Naive B cell (primary cell): ENCODE results near the gene EPM2AIP1. TPM values are rescaled to one million over a fixed set of nuclear protein-coding genes. Genes with fewer than 3 reads are reported as not detected.
"Not testable (repeated sequence)": the region's sequence is repeated elsewhere in the genome, so short reads cannot be mapped to it uniquely, and the experiment has no call there.

ENCODE experiments used
- ATAC-seq, 2 donors: fragments of 150-1000 bp; cut with Tn5 transposase; 2 replicates each; pipeline ENCODE4 v1.10.0; 2021; ENCODE audit warnings: low read depth in 2 of 2, mild to moderate bottlenecking in 2 of 2, moderate library complexity in 2 of 2
- DNase-seq: peaks from one replicate; pipeline ENCODE4 v3.0.0; 2022
- H3K27ac Mint-ChIP-seq, 6 donors: one replicate each; pipeline ENCODE4 v1.8.0; 2020 to 2022; ENCODE audit warnings: mild to moderate bottlenecking in 6 of 6, mixed read lengths in 6 of 6, moderate library complexity in 5 of 6, inconsistent platforms in 2 of 6
- H3K27me3 Mint-ChIP-seq, 3 donors: one replicate each; pipeline ENCODE4 v1.8.0; 2021 to 2022; ENCODE audit warnings: mixed read lengths in 3 of 3, mild to moderate bottlenecking in 1 of 3
- H3K36me3 Mint-ChIP-seq, 2 donors: one replicate each; pipeline ENCODE4 v1.8.0; 2020 to 2022; ENCODE audit warnings: mixed read lengths in 2 of 2, inconsistent platforms in 1 of 2, mild to moderate bottlenecking in 1 of 2
- H3K4me1 Mint-ChIP-seq, 3 donors: one replicate each; pipeline ENCODE4 v1.8.0; 2020 to 2022; ENCODE audit warnings: mixed read lengths in 3 of 3, inconsistent platforms in 1 of 3, mild to moderate bottlenecking in 1 of 3, moderate library complexity in 1 of 3
- H3K4me3 Mint-ChIP-seq, 8 donors: one replicate each; pipeline ENCODE4 v1.8.0; 2020 to 2022; ENCODE audit warnings: mild to moderate bottlenecking in 8 of 8, mixed read lengths in 8 of 8, moderate library complexity in 8 of 8, inconsistent platforms in 2 of 8
- H3K9me3 Mint-ChIP-seq, 7 donors: one replicate each; pipeline ENCODE4 v1.8.0; 2020 to 2022; ENCODE audit warnings: mixed read lengths in 7 of 7, mild to moderate bottlenecking in 5 of 7, inconsistent platforms in 2 of 7, moderate library complexity in 1 of 7
- polyA plus RNA-seq, 6 donors: library from polyadenylated mRNA; unstranded; fragments of 300-500 nt; fragmentation: Illumina TruSeq; gene quantifications; one replicate each; pipeline ENCODE4 v1.2.3, GENCODE V29; 2021; ENCODE audit warnings: low read depth in 6 of 6

Gene EPM2AIP1
- polyA plus RNA-seq, 6 donors from 2014 or later: 6.9 to 13.7 (median 7.4) TPM

GRCh38 chr3:36957063-36957462 lies 35.9 kb downstream of the EPM2AIP1 start:
- no peaks in the 10 kb centered on the region for H3K9me3 Mint-ChIP-seq
- no peak overlapping the region for H3K27ac Mint-ChIP-seq
- no peak overlapping the region for H3K4me3 Mint-ChIP-seq
- no peaks in the 10 kb centered on the region for H3K27me3 Mint-ChIP-seq
- no peak for DNase-seq
- no peaks in the 10 kb centered on the region for H3K36me3 Mint-ChIP-seq
- ATAC-seq: no peak
- peaks cover 0 to 11% (median 9%) of the 10 kb centered on the region in 3 donors for H3K4me1 Mint-ChIP-seq

DNA sequence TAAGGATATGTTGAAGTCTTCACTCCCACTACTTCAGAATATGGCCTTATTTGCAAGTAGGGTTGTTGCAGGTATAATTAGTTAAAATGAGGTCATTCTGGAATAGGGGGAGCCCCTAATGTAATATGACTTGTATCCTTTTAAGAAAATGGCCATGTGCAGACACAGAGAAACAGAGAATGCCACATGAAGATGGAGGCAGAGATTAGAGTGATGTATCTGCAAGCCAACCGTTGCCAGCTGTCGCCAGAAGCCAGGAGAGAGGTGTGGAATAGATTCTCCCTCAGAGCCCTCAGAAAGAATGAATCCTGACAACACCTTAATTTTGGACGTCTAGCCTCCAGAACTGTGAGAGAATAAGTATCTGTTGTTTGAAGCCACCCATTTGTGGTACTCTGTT lies 36.8 kb downstream of the EPM2AIP1 start:
- Mint-ChIP-seq H3K4me3 (no peak overlapping the region), H3K27ac (no peak overlapping the region), H3K36me3 (no peaks in the 10 kb centered on the region), H3K9me3 (no peaks in the 10 kb centered on the region), H3K4me1 (peaks cover 0 to 11% (median 9%) of the 10 kb centered on the region in 3 donors), H3K27me3 (no peaks in the 10 kb centered on the region)
- no peak for ATAC-seq
- DNase-seq: no peak

DNA sequence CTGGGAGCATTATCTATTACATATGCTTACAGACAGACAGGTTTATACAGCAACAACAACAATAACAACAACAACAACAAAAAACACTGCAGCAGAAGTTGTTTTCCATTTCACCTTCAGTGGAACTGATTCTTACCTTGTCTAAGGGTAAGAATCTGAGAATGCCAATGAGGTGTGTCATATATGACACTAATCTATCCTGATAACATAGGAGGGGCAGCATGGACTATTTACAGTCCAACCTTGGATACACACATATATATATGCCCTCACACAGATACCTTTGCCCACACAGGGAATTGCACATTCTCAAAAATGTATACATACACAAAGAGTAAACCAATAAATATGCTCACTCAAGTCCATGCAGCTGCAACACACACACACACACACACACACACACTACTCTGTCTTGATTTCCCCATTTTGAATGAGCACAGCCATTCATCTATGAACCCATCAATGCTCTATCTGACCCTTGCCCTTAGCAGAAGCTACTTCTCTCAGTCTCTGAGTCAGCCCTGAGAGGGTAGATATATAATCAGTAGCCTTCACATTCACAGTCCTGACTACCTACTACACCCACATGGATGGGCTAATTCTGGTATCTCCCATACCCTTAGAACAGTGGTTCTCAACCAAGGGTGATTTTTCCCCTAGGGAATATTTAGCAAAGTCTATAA lies 38.3 kb downstream of the EPM2AIP1 start:
- Mint-ChIP-seq H3K36me3 (peaks cover 0 to under 1% of the 10 kb centered on the region in 2 donors), H3K9me3 (no peaks in the 10 kb centered on the region), H3K4me1 (peaks cover 0 to 11% (median 9%) of the 10 kb centered on the region in 3 donors), H3K4me3 (no peak overlapping the region), H3K27me3 (no peaks in the 10 kb centered on the region), H3K27ac (no peak overlapping the region)
- ATAC-seq: no peak
- DNase-seq: no peak

GRCh38 chr3:36947814-36948213 lies 45.1 kb downstream of the EPM2AIP1 start:
- not testable (repeated sequence) for H3K27me3 Mint-ChIP-seq, DNase-seq, ATAC-seq
- Mint-ChIP-seq H3K27ac (peak overlapping the region in 1 of 6 donors; percentile 24), H3K9me3 (peaks cover 0 to 28% (median 22%) of the 10 kb centered on the region in 7 donors), H3K4me3 (peak overlapping the region in 2 of 8 donors; percentile 68 to 74), H3K4me1 (peaks cover 6 to 18% (median 9%) of the 10 kb centered on the region in 3 donors), H3K36me3 (peaks cover 8 to 20% of the 10 kb centered on the region in 2 donors)

- H3K27ac Mint-ChIP-seq: peak overlapping the region; percentile 60 to 90 (median 70)
Observed at GRCh38 chr3:36945333-36945980, 47.5 kb downstream of the EPM2AIP1 start.

DNA sequence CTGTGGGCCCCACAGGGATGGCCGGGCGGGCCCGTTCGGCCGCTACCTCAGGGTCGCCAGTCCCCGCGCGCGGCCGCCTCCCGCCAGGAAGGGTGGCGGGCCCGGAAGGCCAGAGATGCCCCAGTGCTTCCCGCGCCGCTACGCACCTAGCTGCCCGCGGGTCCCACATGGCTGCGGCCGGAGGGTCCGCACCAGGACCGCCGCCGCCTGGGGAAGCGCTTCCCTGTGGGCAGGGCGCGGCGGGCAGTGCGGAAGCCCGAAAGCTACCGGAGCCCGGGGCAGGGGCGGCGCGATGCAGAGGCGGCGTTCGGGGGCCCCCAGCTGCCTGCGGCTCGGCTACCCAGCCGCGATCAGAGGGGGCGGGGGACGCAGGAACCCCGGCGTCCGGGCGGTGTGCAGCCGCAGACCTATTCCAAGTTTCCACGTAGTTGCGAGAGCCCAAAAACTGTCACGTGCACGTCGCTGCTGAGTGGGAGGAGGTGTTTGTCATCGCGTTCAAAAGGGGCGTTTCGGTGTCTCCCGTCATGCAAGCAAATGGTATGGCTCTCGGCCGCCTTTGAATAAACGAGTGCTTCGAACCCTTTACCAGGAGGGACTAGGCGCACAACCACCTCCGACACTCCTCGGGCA lies 48.2 kb downstream of the EPM2AIP1 start, which contains the start of gene TRANK1:
Gene TRANK1, minus strand, starts transcription at position 414 of the 630 bp plus-strand sequence. Its CDS starts 245 bp downstream, at position 169.
- DNase-seq (peak; percentile 71), ATAC-seq (peak; percentile 88 to 89)
- Mint-ChIP-seq H3K27me3 (no peaks in the 10 kb centered on the region), H3K36me3 (peaks cover 8 to 20% of the 10 kb centered on the region in 2 donors), H3K9me3 (peaks cover 0 to 28% (median 22%) of the 10 kb centered on the region in 7 donors), H3K4me3 (peak within 1 kb of the TSS; percentile 82 to 94 (median 90)), H3K27ac (peak within 1 kb of the TSS; percentile 60 to 90 (median 76)), H3K4me1 (peaks cover 9 to 30% (median 16%) of the 10 kb centered on the region in 3 donors)

More at GRCh38 chr3:36945333-36945980, 47.5 kb downstream of the EPM2AIP1 start:
- no peaks in the 10 kb centered on the region for H3K27me3 Mint-ChIP-seq
- H3K9me3 Mint-ChIP-seq: peaks cover 0 to 28% (median 22%) of the 10 kb centered on the region in 7 donors
- DNase-seq (no peak), ATAC-seq (no peak)
- H3K4me1 Mint-ChIP-seq: peaks cover 9 to 29% (median 16%) of the 10 kb centered on the region in 3 donors
- H3K36me3 Mint-ChIP-seq: peaks cover 8 to 20% of the 10 kb centered on the region in 2 donors
- peak overlapping the region; percentile 82 to 94 (median 90) for H3K4me3 Mint-ChIP-seq

DNA sequence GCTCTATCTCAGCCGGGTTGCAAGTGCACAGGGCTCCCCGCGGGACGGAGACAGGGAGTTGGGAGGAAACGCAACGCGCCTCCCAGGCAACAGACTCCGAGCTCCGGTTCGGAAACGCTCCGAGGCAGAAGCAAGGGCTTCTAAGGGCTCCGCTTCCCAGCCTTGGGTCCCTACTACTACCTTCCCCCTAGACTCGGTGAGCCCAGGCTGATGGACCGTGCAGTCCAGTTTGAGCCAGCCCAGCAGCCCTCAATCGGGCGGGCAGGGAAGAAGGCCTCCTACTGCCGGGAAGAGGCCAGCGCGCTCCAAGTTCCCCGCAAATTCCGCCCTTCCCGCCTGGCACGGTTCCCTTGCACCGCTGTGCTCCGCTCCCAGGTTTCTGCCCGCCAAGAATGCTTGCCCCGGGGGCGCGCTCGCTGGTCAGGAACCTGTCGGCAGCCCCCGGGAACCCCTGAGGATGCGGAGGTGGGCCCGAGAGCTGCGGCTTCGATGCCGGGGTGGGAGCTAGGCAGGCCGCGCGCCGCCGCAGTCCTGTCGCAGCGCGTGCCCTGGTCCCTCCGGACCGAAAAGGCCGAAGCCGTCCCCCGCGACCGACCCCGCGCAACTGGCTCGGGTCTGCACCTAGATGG lies 48.8 kb downstream of the EPM2AIP1 start:
- H3K9me3 Mint-ChIP-seq: peaks cover 0 to 26% (median 19%) of the 10 kb centered on the region in 7 donors
- peak overlapping the region in 5 of 6 donors; percentile 19 to 69 (median 61) for H3K27ac Mint-ChIP-seq
- DNase-seq: peak; percentile 28
- peaks cover 5 to 15% of the 10 kb centered on the region in 2 donors for H3K36me3 Mint-ChIP-seq
- no peaks in the 10 kb centered on the region for H3K27me3 Mint-ChIP-seq
- peak overlapping the region; percentile 82 to 93 (median 86) for H3K4me3 Mint-ChIP-seq
- H3K4me1 Mint-ChIP-seq: peaks cover 13 to 30% (median 19%) of the 10 kb centered on the region in 3 donors
- peak; percentile 44 to 51 for ATAC-seq

GRCh38 chr3:36943601-36944000 lies 49.3 kb downstream of the EPM2AIP1 start:
- peak overlapping the region in 4 of 6 donors; percentile 56 to 69 (median 64) for H3K27ac Mint-ChIP-seq
- H3K4me3 Mint-ChIP-seq: peak overlapping the region; percentile 82 to 93 (median 86)
- H3K36me3 Mint-ChIP-seq: peaks cover 4 to 10% of the 10 kb centered on the region in 2 donors
- ATAC-seq (no peak), DNase-seq (no peak)
- H3K27me3 Mint-ChIP-seq: no peaks in the 10 kb centered on the region
- H3K4me1 Mint-ChIP-seq: peaks cover 14 to 30% (median 21%) of the 10 kb centered on the region in 3 donors
- H3K9me3 Mint-ChIP-seq: peaks cover 0 to 21% (median 16%) of the 10 kb centered on the region in 7 donors

GRCh38 chr3:36942638-36943248 lies 50.2 kb downstream of the EPM2AIP1 start:
- DNase-seq: no peak
- Mint-ChIP-seq H3K27ac (peak overlapping the region in 1 of 6 donors; percentile 32), H3K36me3 (peaks cover 2 to 5% of the 10 kb centered on the region in 2 donors), H3K9me3 (peaks cover 0 to 12% (median 8%) of the 10 kb centered on the region in 7 donors), H3K4me3 (peak overlapping the region in 3 of 8 donors; percentile 5 to 76 (median 31)), H3K27me3 (no peaks in the 10 kb centered on the region), H3K4me1 (peaks cover 14 to 30% (median 21%) of the 10 kb centered on the region in 3 donors)
- ATAC-seq: no peak

DNA sequence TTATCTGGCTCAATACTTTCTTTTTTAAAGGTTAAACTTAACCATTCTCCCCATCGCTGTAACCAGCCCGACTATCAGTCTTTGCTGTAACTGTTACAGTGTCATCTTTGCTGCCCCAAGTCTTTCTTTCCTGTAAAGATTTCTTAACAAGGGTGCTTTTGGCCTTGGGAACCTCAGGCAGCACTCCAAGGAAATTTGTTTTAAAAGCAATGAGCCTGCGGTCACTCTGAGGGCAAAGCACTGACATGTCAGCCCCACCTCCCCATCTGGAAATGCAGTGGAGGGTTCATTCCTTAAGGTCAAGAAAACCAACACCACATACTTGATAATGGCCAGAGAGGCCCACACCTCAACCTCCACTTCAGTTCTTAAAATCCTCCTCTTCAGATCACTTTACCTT lies 51.3 kb downstream of the EPM2AIP1 start:
- Mint-ChIP-seq H3K9me3 (peaks cover 0 to 2% (median under 1%) of the 10 kb centered on the region in 7 donors), H3K36me3 (no peaks in the 10 kb centered on the region), H3K4me3 (peak overlapping the region in 3 of 8 donors; percentile 41 to 76 (median 55)), H3K4me1 (peaks cover 14 to 30% (median 21%) of the 10 kb centered on the region in 3 donors), H3K27ac (peak overlapping the region in 1 of 6 donors; percentile 59), H3K27me3 (no peaks in the 10 kb centered on the region)
- DNase-seq: no peak
- no peak for ATAC-seq

GRCh38 chr3:36941162-36941561 lies 51.8 kb downstream of the EPM2AIP1 start:
- Mint-ChIP-seq H3K9me3 (no peaks in the 10 kb centered on the region), H3K36me3 (no peaks in the 10 kb centered on the region), H3K27ac (peak overlapping the region in 2 of 6 donors; percentile 15 to 26), H3K4me3 (peak overlapping the region in 1 of 8 donors; percentile 71), H3K27me3 (no peaks in the 10 kb centered on the region), H3K4me1 (peaks cover 14 to 30% (median 21%) of the 10 kb centered on the region in 3 donors)
- DNase-seq (no peak), ATAC-seq (no peak)

GRCh38 chr3:36937492-36937891 lies 55.4 kb downstream of the EPM2AIP1 start:
- Mint-ChIP-seq H3K27ac (peak overlapping the region in 2 of 6 donors; percentile 31 to 41), H3K27me3 (no peaks in the 10 kb centered on the region), H3K36me3 (no peaks in the 10 kb centered on the region), H3K4me3 (no peak overlapping the region), H3K4me1 (peaks cover 9 to 17% (median 15%) of the 10 kb centered on the region in 3 donors), H3K9me3 (no peaks in the 10 kb centered on the region)
- DNase-seq (no peak), ATAC-seq (no peak)
